ENCODE data around the gene ANKRD11. TPM values are rescaled to one million over a fixed set of nuclear protein-coding genes. Genes with fewer than 3 reads are reported as not detected.

The ANKRD11 gene
- total RNA-seq, 1 experiment from 2014 or later: 266 TPM

DNA sequence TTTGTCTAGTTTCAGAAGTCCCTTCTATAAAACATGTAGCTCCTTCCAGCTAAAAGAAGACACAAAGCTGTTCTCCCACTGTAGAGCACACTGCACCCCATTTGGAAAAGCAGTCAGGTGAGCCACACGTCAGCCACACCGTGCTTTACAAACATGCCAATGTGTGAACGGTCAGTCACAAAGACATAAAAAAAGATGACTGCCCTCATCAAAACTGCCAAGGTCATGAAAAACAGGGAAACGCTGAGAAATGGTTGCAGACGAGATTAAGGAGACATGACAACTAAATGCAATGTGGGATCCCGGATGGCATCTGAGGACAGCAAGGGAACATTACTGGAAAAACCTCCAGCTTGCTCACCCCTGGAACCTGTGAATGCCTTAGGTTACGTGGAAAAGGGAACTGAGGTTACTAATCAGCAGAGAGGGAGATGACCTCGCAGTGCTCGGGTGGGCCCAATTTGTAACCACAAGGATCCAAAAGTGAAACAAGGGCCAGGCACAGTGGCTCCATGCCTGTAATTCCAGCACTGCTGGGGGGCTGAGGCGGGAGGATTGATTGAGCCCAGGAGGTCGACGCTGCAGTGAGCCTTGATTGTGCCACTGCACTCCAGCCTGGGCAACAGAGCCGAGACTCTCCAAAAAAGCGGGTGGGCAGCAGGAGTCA is 8.1 kb downstream of the ANKRD11 start:
- no peak for DNase-seq (ENCODE audit: low read depth, low spot score)
- Histone ChIP-seq H3K4me3 (replicated peaks in 1 of 2; ENCODE audit: low read depth in 1 of 2, low read length in 2 of 2) (no peak overlapping the region), H3K9ac (ENCODE audit: low read length) (no peak overlapping the region), H3K4me1 (ENCODE audit: control insufficient read depth in 1 of 2, insufficient read depth in 2 of 2, low read length in 2 of 2) (peaks cover 16 to 50% of the 10 kb centered on the region in 2 experiments), H3K79me2 (ENCODE audit: insufficient read depth, low read length) (peaks cover 100% of the 10 kb centered on the region), H3K9me3 (ENCODE audit: control insufficient read depth in 1 of 2, insufficient read depth in 1 of 2, low read depth in 1 of 2, low read length in 2 of 2) (no peaks in the 10 kb centered on the region), H3K36me3 (ENCODE audit: control insufficient read depth in 1 of 2, insufficient read depth in 2 of 2, low read length in 2 of 2) (peaks cover 0 to 4% of the 10 kb centered on the region in 2 experiments; a peak in 1 of 4 replicates), H4K20me1 (ENCODE audit: insufficient read depth) (peaks cover 71% of the 10 kb centered on the region), H3K27ac (ENCODE audit: low read depth, low read length) (no peak overlapping the region), H3K9me2 (ENCODE audit: insufficient read depth) (no peaks in the 10 kb centered on the region), H3K27me3 (ENCODE audit: insufficient read depth, low read length) (no peaks in the 10 kb centered on the region), H2AFZ (ENCODE audit: low read depth, low read length, poor library complexity, severe bottlenecking) (no peak overlapping the region), H3K4me2 (ENCODE audit: low read length) (no peak overlapping the region)
- no TSS peak for BruUV-seq (replicated peaks)
- no peak for TF ChIP-seq SIN3A (IDR thresholded peaks at IDR 0.05; ENCODE audit: low read depth)
- TF ChIP-seq YY1 (IDR thresholded peaks at IDR 0.05; ENCODE audit: extremely low read depth, insufficient replicate concordance, low read depth, low read length): no peak
- no peak for TF ChIP-seq POLR2A (IDR thresholded peaks at IDR 0.05; ENCODE audit: borderline replicate concordance, extremely low read depth, insufficient read depth, insufficient read length)
- TF ChIP-seq, protein P1, sequence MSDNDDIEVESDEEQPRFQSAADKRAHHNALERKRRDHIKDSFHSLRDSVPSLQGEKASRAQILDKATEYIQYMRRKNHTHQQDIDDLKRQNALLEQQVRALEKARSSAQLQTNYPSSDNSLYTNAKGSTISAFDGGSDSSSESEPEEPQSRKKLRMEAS (IDR thresholded peaks at IDR 0.05): no peak
- intact Hi-C loops (cut with micrococcal nuclease): no loop called here
- RAD21 ChIA-PET (ENCODE audit: low non-redundant PET in 1 of 2, low total read pairs in 2 of 2, uncharacterized antibody in 2 of 2, unreplicated experiment in 2 of 2): no interaction called here
- ATAC-seq: no peak
- CTCF ChIA-PET: no interaction called here
- POLR2A ChIA-PET: no interaction called here

DNA sequence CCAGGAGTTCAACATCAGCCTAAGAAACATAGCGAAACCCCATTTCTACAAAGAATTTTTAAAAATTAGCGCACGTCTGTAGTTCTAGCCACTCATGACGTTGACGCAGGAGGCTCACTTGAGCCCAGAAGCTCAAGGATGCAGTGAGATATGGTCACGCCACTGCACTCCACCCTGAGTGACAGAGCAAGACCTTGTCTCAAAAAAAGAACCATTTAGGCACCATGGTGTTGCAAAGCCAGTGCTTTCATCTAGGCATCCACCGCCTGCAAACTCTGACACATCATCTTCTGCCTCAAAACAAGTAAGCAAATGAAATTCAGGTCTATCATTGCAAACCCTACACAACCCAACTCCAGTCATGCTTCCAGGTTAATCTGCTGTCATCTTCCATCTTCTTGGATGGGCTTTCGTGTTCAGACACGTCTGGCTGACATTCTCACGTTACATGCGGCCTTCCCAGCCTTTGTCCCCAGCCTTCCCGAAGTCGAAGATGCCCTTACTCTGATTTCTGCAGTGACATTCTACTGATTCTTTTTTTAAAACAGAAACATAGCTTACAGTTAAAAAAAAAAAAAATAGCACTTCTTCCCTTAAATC is 8.9 kb downstream of the ANKRD11 start:
- Histone ChIP-seq H3K4me3 (replicated peaks in 1 of 2; ENCODE audit: low read depth in 1 of 2, low read length in 2 of 2) (no peak overlapping the region), H3K4me2 (ENCODE audit: low read length) (no peak overlapping the region), H3K4me1 (ENCODE audit: control insufficient read depth in 1 of 2, insufficient read depth in 2 of 2, low read length in 2 of 2) (peaks cover 20 to 57% of the 10 kb centered on the region in 2 experiments), H4K20me1 (ENCODE audit: insufficient read depth) (peaks cover 71% of the 10 kb centered on the region), H3K9ac (ENCODE audit: low read length) (no peak overlapping the region), H3K9me3 (ENCODE audit: control insufficient read depth in 1 of 2, insufficient read depth in 1 of 2, low read depth in 1 of 2, low read length in 2 of 2) (no peaks in the 10 kb centered on the region), H3K9me2 (ENCODE audit: insufficient read depth) (no peaks in the 10 kb centered on the region), H3K79me2 (ENCODE audit: insufficient read depth, low read length) (peaks cover 100% of the 10 kb centered on the region), H3K27me3 (ENCODE audit: insufficient read depth, low read length) (no peaks in the 10 kb centered on the region), H2AFZ (ENCODE audit: low read depth, low read length, poor library complexity, severe bottlenecking) (no peak overlapping the region), H3K36me3 (ENCODE audit: control insufficient read depth in 1 of 2, insufficient read depth in 2 of 2, low read length in 2 of 2) (peaks cover 0 to 4% of the 10 kb centered on the region in 2 experiments; a peak in 1 of 4 replicates), H3K27ac (ENCODE audit: low read depth, low read length) (no peak overlapping the region)
- DNase-seq (ENCODE audit: low read depth, low spot score) (no peak), ATAC-seq (no peak)
- ChIA-PET RAD21 (ENCODE audit: low non-redundant PET in 1 of 2, low total read pairs in 2 of 2, uncharacterized antibody in 2 of 2, unreplicated experiment in 2 of 2) (no interaction called here), CTCF (no interaction called here), POLR2A (no interaction called here)
- no peak for TF ChIP-seq FOSL1 (IDR thresholded peaks at IDR 0.05; ENCODE audit: low read depth)
- TF ChIP-seq ZFX (IDR thresholded peaks at IDR 0.05): no peak
- TF ChIP-seq EZH2 (IDR thresholded peaks at IDR 0.05): no peak
- TF ChIP-seq, protein P2, sequence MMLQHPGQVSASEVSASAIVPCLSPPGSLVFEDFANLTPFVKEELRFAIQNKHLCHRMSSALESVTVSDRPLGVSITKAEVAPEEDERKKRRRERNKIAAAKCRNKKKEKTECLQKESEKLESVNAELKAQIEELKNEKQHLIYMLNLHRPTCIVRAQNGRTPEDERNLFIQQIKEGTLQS (IDR thresholded peaks at IDR 0.05): no peak
- no TSS peak for BruUV-seq (replicated peaks)
- intact Hi-C loops (cut with micrococcal nuclease): no loop called here

Measured in HCT116 (cell line).